Skeletal muscle satellite cell (primary cell): Measurements from ENCODE around the gene CACNA2D2.

ENCODE experiments used
- H3K27me3 ChIP-seq: 2 replicates; pipeline ENCODE4 v1.7.0; 2013; ENCODE audit warnings: low read length; ENCODE audit not compliant: control insufficient read depth, insufficient read depth
- H3K36me3 ChIP-seq: 2 replicates; pipeline ENCODE4 v1.7.0; 2013; ENCODE audit warnings: mild to moderate bottlenecking, control low read depth, low read length; ENCODE audit not compliant: insufficient read depth
- H3K4me1 ChIP-seq: 2 replicates; pipeline ENCODE4 v1.7.0; 2013; ENCODE audit warnings: low read length; ENCODE audit not compliant: control insufficient read depth, insufficient read depth
- H3K4me2 ChIP-seq: 2 replicates; pipeline ENCODE4 v1.7.0; 2013; ENCODE audit warnings: mild to moderate bottlenecking, low read length
- H3K4me3 ChIP-seq: 2 replicates; pipeline ENCODE4 v1.7.0; 2013; ENCODE audit warnings: low read length
- H3K9ac ChIP-seq: 2 replicates; pipeline ENCODE4 v1.7.0; 2013; ENCODE audit warnings: mild to moderate bottlenecking, low read depth, low read length, moderate library complexity
- H3K9me3 ChIP-seq: replicated peaks from 2 replicates; pipeline ENCODE4 v1.7.0; 2013; ENCODE audit warnings: mild to moderate bottlenecking, control low read depth, low read length

Gene CACNA2D2

DNA sequence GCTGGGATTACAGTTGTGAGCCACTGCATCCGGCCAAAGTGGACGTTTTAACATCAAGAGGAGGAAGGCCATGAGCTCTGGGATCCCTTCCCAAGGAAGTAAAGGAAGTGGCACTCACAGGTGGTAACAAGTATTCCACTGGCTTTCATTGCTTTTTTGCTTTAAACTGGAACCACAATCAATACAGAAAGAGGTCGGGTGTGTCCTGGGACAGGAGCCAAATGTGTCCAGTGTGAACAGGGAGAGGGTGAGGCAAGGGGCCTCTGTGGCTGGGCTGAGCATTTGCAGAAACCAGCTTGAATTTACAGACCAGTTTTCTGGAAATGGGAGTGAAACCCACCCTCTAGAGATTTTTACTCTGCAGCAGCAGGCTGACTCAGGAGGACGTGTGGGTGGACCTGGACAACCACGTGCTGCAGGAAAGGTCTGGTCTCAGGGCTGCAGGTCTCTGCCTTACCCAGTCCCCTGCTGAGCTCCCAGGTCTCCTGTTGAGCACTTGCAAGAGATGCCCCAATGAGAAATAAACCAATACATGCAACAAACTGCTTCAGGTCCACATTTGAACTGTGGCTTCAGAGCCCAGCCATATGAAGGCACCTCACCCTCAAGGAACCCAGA is 101.3 kb downstream of the CACNA2D2 start:
- Histone ChIP-seq H3K9me3 (no peaks in the 10 kb centered on the region), H3K4me1 (no peaks in the 10 kb centered on the region), H3K27me3 (peaks cover 32% of the 10 kb centered on the region), H3K9ac (no peak overlapping the region), H3K4me3 (no peak overlapping the region), H3K4me2 (no peak overlapping the region), H3K36me3 (no peaks in the 10 kb centered on the region)

- H3K27me3 ChIP-seq: peaks cover 48% of the 10 kb centered on the region
- no peaks in the 10 kb centered on the region for H3K9me3 ChIP-seq
- no peak overlapping the region for H3K9ac ChIP-seq
- no peaks in the 10 kb centered on the region for H3K36me3 ChIP-seq
- H3K4me2 ChIP-seq: no peak overlapping the region
- no peak overlapping the region for H3K4me3 ChIP-seq
- H3K4me1 ChIP-seq: no peaks in the 10 kb centered on the region
These were observed 106.9 kb downstream of the CACNA2D2 start for GRCh38 chr3:50396502-50396901.

GRCh38 chr3:50395070-50395860 is 108.2 kb downstream of the CACNA2D2 start:
- Histone ChIP-seq H3K36me3 (no peaks in the 10 kb centered on the region), H3K27me3 (peaks cover 56% of the 10 kb centered on the region), H3K9me3 (no peaks in the 10 kb centered on the region), H3K4me3 (no peak overlapping the region), H3K4me2 (no peak overlapping the region), H3K9ac (no peak overlapping the region), H3K4me1 (no peaks in the 10 kb centered on the region)

GRCh38 chr3:50393061-50393460 is 110.4 kb downstream of the CACNA2D2 start:
- Histone ChIP-seq H3K9me3 (no peaks in the 10 kb centered on the region), H3K4me2 (no peak overlapping the region), H3K9ac (no peak overlapping the region), H3K27me3 (peaks cover 57% of the 10 kb centered on the region), H3K36me3 (no peaks in the 10 kb centered on the region), H3K4me3 (no peak overlapping the region), H3K4me1 (no peaks in the 10 kb centered on the region)

DNA sequence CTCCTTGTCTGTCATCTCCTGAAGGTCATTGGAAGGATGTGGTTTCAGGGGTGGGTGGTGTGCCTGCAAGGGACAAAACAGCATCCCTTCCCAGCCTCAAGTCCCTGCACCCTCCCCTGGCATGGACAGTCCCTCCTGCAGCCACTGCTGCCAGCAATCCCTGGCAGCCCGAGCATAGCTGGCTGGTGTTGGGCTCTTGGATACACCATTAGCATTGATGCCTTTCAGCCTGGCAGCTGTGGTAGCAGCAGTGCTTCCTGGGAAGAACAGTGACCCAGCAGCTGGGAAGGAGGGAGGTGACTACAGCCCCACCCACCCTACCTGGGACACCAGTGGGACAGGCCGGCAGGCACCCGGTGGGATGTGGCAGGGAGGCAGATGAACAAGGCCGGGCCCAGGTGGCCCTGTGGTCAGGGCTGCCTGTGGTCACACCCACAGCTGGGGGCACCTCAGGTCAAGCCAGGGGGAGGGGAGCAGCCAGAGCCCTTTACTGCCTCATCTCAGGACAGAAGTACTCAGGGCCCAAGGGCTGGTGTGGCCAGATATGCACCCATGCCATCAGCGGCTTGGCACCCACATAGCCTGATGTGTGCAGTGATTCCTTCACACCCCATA is 111.2 kb downstream of the CACNA2D2 start:
- H3K36me3 ChIP-seq: no peaks in the 10 kb centered on the region
- H3K27me3 ChIP-seq: peaks cover 64% of the 10 kb centered on the region
- no peak overlapping the region for H3K4me3 ChIP-seq
- H3K4me2 ChIP-seq: no peak overlapping the region
- H3K9me3 ChIP-seq: no peaks in the 10 kb centered on the region
- H3K4me1 ChIP-seq: no peaks in the 10 kb centered on the region
- H3K9ac ChIP-seq: no peak overlapping the region

GRCh38 chr3:50390508-50391224 is 112.8 kb downstream of the CACNA2D2 start:
- Histone ChIP-seq H3K9ac (no peak overlapping the region), H3K36me3 (no peaks in the 10 kb centered on the region), H3K4me1 (no peaks in the 10 kb centered on the region), H3K9me3 (no peaks in the 10 kb centered on the region), H3K4me3 (no peak overlapping the region), H3K4me2 (no peak overlapping the region), H3K27me3 (peaks cover 71% of the 10 kb centered on the region)

DNA sequence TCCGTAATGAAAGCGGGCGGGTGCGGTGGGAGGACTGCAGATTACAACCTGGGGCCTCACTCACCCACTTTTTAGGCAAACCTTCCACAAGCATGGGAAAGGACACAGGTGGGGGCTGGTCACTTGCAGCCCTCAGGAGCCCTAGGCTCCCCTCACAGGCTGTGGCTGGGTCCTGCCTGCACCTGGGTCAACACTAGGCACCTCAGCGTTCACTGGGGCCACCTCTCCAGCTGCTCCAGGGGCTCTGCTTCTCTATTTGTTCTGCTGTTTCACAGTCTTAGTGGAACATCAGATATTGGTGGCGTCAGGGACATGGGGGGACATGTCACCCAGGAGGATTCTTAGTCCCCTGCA is 114.0 kb downstream of the CACNA2D2 start:
- no peaks in the 10 kb centered on the region for H3K9me3 ChIP-seq
- peaks cover 66% of the 10 kb centered on the region for H3K27me3 ChIP-seq
- no peak overlapping the region for H3K4me3 ChIP-seq
- no peak overlapping the region for H3K9ac ChIP-seq
- H3K36me3 ChIP-seq: no peaks in the 10 kb centered on the region
- no peaks in the 10 kb centered on the region for H3K4me1 ChIP-seq
- no peak overlapping the region for H3K4me2 ChIP-seq

DNA sequence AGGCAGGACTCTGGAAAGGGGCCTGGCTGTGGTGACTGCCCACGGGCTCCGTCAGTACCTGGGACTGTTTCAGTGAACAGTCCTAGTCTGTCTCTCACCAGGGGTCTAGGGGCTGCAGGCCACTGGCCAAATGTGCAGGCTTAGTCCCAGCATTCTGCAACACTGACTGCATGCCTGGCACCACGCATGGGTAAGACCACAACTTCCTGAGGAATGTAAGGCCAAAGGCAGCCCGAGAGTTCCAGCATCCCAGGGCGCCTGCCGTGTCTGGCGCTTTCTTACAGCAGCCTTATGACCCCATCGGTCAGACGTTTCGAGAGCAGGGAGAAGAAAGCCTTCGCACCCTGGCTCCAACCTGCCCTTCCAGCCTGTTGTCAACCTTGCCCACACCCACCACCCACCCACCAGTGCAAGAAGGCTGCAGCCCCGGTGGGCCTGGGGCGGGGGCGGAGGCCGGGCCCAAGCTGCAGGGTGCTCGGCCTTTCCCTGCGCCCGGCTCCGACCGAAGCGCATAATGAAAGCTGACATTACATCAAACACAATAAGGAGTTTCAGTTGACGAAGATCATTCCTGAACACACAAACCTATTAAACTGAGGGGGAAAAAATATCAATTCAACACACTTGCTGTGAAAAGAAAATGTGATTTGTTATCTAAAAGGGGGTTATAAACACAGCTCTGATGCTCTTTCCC is 114.6 kb downstream of the CACNA2D2 start:
- Histone ChIP-seq H3K27me3 (peaks cover 67% of the 10 kb centered on the region), H3K9ac (no peak overlapping the region), H3K9me3 (no peaks in the 10 kb centered on the region), H3K4me3 (no peak overlapping the region), H3K36me3 (no peaks in the 10 kb centered on the region), H3K4me1 (no peaks in the 10 kb centered on the region), H3K4me2 (no peak overlapping the region)

DNA sequence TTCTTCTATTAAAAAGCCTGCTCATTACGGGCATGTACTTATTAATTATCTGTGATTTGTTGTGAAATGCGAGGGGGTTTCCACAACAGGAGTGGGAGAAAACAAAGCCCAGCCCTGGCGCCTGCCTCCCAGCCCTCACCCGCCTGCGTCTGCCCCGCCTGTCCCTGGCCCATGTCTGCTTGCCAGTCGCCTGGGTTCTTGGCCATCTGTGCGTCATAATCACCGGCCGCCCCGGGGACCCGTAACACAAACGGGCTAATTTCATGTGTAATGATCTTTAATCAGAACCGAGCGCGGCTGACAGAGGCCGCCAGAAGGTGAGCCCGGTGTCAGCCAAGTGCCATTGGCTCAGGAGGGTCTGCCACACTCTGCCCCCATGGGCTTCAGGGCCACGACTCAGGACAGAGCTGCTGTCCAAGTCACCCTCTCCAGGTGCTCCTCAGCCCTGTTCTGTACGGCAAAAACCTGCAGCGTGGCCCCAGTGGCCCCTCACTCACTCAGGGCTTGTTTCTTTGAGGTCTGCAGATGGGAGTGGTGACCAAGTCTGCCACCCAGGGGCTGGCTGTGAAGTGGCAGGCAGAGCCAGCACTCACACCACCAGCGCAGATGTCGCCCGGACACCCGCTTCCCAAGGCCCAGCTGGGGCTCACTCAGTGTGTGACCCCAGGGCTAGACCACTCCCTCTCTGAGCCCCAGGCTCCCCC is 115.3 kb downstream of the CACNA2D2 start:
- Histone ChIP-seq H3K9me3 (no peaks in the 10 kb centered on the region), H3K4me2 (no peak overlapping the region), H3K27me3 (peaks cover 64% of the 10 kb centered on the region), H3K36me3 (no peaks in the 10 kb centered on the region), H3K4me1 (no peaks in the 10 kb centered on the region), H3K4me3 (no peak overlapping the region), H3K9ac (no peak overlapping the region)

DNA sequence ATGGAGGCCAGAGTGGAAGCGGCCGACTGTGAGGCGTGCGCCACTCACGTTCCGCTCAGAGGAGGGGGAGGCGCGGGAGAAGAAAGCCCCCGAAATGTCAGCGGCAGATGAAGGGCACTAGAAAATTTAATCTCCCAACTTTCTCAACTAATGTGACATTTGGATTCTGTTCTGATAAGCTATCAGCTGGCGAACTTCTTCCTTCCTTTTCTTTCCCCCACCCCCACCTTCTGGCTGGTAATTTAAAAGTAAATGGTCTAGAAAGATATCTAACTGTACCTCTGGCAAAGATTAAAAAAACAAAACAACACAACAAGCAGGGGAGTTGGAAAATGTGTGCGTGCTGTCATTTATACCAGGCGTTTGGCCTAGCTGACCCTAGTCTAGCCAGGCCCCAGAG is 117.7 kb downstream of the CACNA2D2 start:
- H3K27me3 ChIP-seq: peaks cover 46% of the 10 kb centered on the region
- no peak overlapping the region for H3K4me3 ChIP-seq
- no peak overlapping the region for H3K4me2 ChIP-seq
- H3K9me3 ChIP-seq: no peaks in the 10 kb centered on the region
- H3K4me1 ChIP-seq: no peaks in the 10 kb centered on the region
- H3K36me3 ChIP-seq: no peaks in the 10 kb centered on the region
- no peak overlapping the region for H3K9ac ChIP-seq
